ENCODE measurements around the gene LSM8. TPM values are rescaled to one million over a fixed set of nuclear protein-coding genes. Genes with fewer than 3 reads are reported as not detected.

The LSM8 gene
- total and polyA plus RNA-seq, 2 of the 8 experiments (the other 6 are each of a cell fraction or from before 2014, with no cell fraction given), result 36.9 to 51.0 TPM

- Histone ChIP-seq H3K4ac (replicated peaks; ENCODE audit: insufficient read length, low read depth, low read length) (no peak overlapping the region), H3K27ac (ENCODE audit: low read depth, low read length) (no peak overlapping the region), H2BK120ac (replicated peaks; ENCODE audit: low read depth, low read length) (no peak overlapping the region), H4K20me1 (replicated peaks in 1 of 2; ENCODE audit: control insufficient read depth in 1 of 2, insufficient read depth in 2 of 2, low read length in 2 of 2) (peaks cover 0 to 1% of the 10 kb centered on the region in 2 experiments), H2AFZ (ENCODE audit: low read length) (no peak overlapping the region), H3K9me3 (ENCODE audit: insufficient read depth in 2 of 2, low read depth in 1 of 2, low read length in 1 of 2) (no peaks in the 10 kb centered on the region), H2BK5ac (ENCODE audit: low read depth, low read length) (no peak overlapping the region), H3K56ac (replicated peaks; ENCODE audit: insufficient read length, low read depth, low read length) (no peak overlapping the region), H2BK15ac (ENCODE audit: low read length) (no peak overlapping the region), H2BK12ac (ENCODE audit: low read depth, low read length) (no peak overlapping the region), H3K36me3 (ENCODE audit: control insufficient read depth in 2 of 4, insufficient read depth in 4 of 4, low read length in 3 of 4) (no peaks in the 10 kb centered on the region), H4K91ac (replicated peaks; ENCODE audit: insufficient read length, low read length) (no peak overlapping the region), H2AK5ac (ENCODE audit: low read depth, low read length) (no peak overlapping the region), H3K14ac (ENCODE audit: insufficient read length) (no peak overlapping the region), H3K4me1 (replicated peaks in 1 of 4; ENCODE audit: control insufficient read depth in 3 of 4, insufficient read depth in 4 of 4, low read length in 3 of 4) (no peaks in the 10 kb centered on the region), H3K23ac (ENCODE audit: insufficient read length) (no peak overlapping the region), H4K5ac (ENCODE audit: insufficient read length, low read depth, low read length) (no peak overlapping the region), H3K79me1 (ENCODE audit: low read depth, low read length) (no peaks in the 10 kb centered on the region), H2BK20ac (ENCODE audit: low read length) (no peak overlapping the region), H3K18ac (ENCODE audit: extremely low read depth, low read length) (no peak overlapping the region), H4K8ac (ENCODE audit: extremely low read depth, insufficient read depth, low read length) (no peak overlapping the region), H3K4me2 (ENCODE audit: insufficient read depth in 1 of 2, low read depth in 2 of 2, low read length in 2 of 2) (no peak overlapping the region), H3K23me2 (ENCODE audit: low read depth, low read length) (no peaks in the 10 kb centered on the region), H3K27me3 (replicated peaks in 1 of 4; ENCODE audit: control insufficient read depth in 3 of 4, extremely low read depth in 1 of 4, insufficient read depth in 3 of 4, low read length in 3 of 4) (no peaks in the 10 kb centered on the region), H3K4me3 (ENCODE audit: extremely low read depth in 1 of 4, insufficient read depth in 2 of 4, low read depth in 3 of 4, low read length in 4 of 4) (no peak overlapping the region), H3K79me2 (ENCODE audit: control insufficient read depth in 1 of 2, insufficient read depth in 2 of 2, low read length in 2 of 2) (no peaks in the 10 kb centered on the region), H3K9ac (replicated peaks in 1 of 4; ENCODE audit: extremely low read depth in 1 of 4, low read depth in 3 of 4, low read length in 3 of 4) (no peak overlapping the region)
- ChIA-PET POLR2A (ENCODE audit: partially characterized antibody) (no interaction called here), CTCF (ENCODE audit: partially characterized antibody) (no interaction called here)
- no peak for TF ChIP-seq KDM1A (IDR thresholded peaks at IDR 0.05; ENCODE audit: borderline replicate concordance, low read length)
- no peak for TF ChIP-seq PHF8 (conservative IDR thresholded peaks at IDR 0.05; ENCODE audit: low read depth, low read length)
- no peak for TF ChIP-seq BACH1 (IDR thresholded peaks at IDR 0.05; ENCODE audit: low read length)
- TF ChIP-seq BRCA1 (IDR thresholded peaks at IDR 0.05; ENCODE audit: low read depth, low read length), result no peak
- no peak for TF ChIP-seq RBBP5 (IDR thresholded peaks at IDR 0.05; ENCODE audit: borderline replicate concordance, low read depth, low read length)
- TF ChIP-seq CEBPB (IDR thresholded peaks at IDR 0.05; ENCODE audit: low read depth, low read length), result no peak
- no peak for TF ChIP-seq TEAD4 (IDR thresholded peaks at IDR 0.05; ENCODE audit: low read depth, low read length)
- no peak for TF ChIP-seq SP4 (IDR thresholded peaks at IDR 0.05; ENCODE audit: low read length)
- TF ChIP-seq FOSL1 (IDR thresholded peaks at IDR 0.05; ENCODE audit: insufficient read depth, low read depth, low read length), result no peak
- TF ChIP-seq SIRT6 (IDR thresholded peaks at IDR 0.05; ENCODE audit: low read length), result no peak
- TF ChIP-seq CHD1 (IDR thresholded peaks at IDR 0.05; ENCODE audit: low read depth, low read length), result no peak
- no peak for TF ChIP-seq SAP30 (IDR thresholded peaks at IDR 0.05; ENCODE audit: insufficient read depth, insufficient replicate concordance, low read length)
- TF ChIP-seq SP1 (IDR thresholded peaks at IDR 0.05; ENCODE audit: low read depth, low read length), result no peak
- TF ChIP-seq GTF2F1 (IDR thresholded peaks at IDR 0.05; ENCODE audit: borderline replicate concordance, low read depth, low read length), result no peak
- FAIRE-seq, result no peak
- 75% methylated on average over 2 of the region's 2 CpGs; no CpG with 5 or more reads in 1 of the 2 experiments for WGBS, 2 experiments (ENCODE audit: extremely low coverage in 1 of 2, insufficient coverage in 1 of 2, insufficient read length in 1 of 2, insufficient replicate concordance in 2 of 2, low coverage in 1 of 2, low lambda C conversion rate in 2 of 2, missing lambda C conversion rate in 1 of 2)
- DNase-seq (ENCODE audit: low read depth in 1 of 2, low spot score in 2 of 2), result no peak
Observed at GRCh38 chr7:118175740-118176139, 8.2 kb upstream of the LSM8 start.

All from H1 (cell line).